IMR-90 (cell line): Measurements from ENCODE around the gene SH3BP2. TPM values are rescaled to one million over a fixed set of nuclear protein-coding genes. Genes with fewer than 3 reads are reported as not detected.
A peak's percentile ranks its signal among the peaks of the same experiment; 100 is the strongest.

Source experiments
- ATAC-seq: fragments of 200-7000 bp; cut with Tn5 transposase; 2 replicates; pipeline ENCODE4 v1.9.1; 2020; ENCODE audit warnings: low read depth, mild to moderate bottlenecking, moderate library complexity
- BruUV-seq: library from RNA; stranded (reverse); fragments of 400-500 nt; replicated peaks from 2 replicates; lab custom pipeline; 2021; lab: Mats Ljungman, UMichigan
- CTCF ChIA-PET: fragments of 300-600 bp; formaldehyde crosslinking; extraction: SDS; loops from one replicate; lab custom pipeline; 2021; ENCODE audit warnings: antibody characterized with exemption; lab: Yijun Ruan, JAX
- POLR2A ChIA-PET: fragments of 300-600 bp; sonication (Branson Sonifier 250); formaldehyde crosslinking; loops from one replicate; lab custom pipeline; 2022; ENCODE audit warnings: antibody characterized with exemption; ENCODE audit not compliant: unreplicated experiment; lab: Charles Lee
- DNase-seq: peaks from one replicate; pipeline ENCODE4 v3.0.0; 2013
- H2AFZ ChIP-seq: replicated peaks from 2 replicates; pipeline ENCODE3; 2013; ENCODE audit warnings: low read length, mild to moderate bottlenecking; ENCODE audit not compliant: poor library complexity
- H2AK5ac ChIP-seq: 2 replicates; pipeline ENCODE4 v1.6.1; 2013; ENCODE audit warnings: low read depth, low read length, inconsistent platforms
- H2AK9ac ChIP-seq: replicated peaks from 2 replicates; pipeline ENCODE3; 2013; ENCODE audit warnings: mild to moderate bottlenecking, low read depth, low read length, moderate library complexity; ENCODE audit not compliant: poor library complexity
- H2BK120ac ChIP-seq: 2 replicates; pipeline ENCODE4 v1.6.1; 2013; ENCODE audit warnings: low read depth, low read length, inconsistent platforms
- H2BK15ac ChIP-seq: 3 replicates; pipeline ENCODE4 v1.6.1; 2013; ENCODE audit warnings: low read depth, low read length, inconsistent platforms
- H2BK20ac ChIP-seq: 2 replicates; pipeline ENCODE4 v1.6.1; 2013; ENCODE audit warnings: low read depth, mild to moderate bottlenecking, inconsistent platforms, low read length, moderate library complexity
- H2BK5ac ChIP-seq: 2 replicates; pipeline ENCODE4 v1.6.1; 2013; ENCODE audit warnings: mild to moderate bottlenecking, low read depth, low read length, inconsistent platforms; ENCODE audit not compliant: poor library complexity, severe bottlenecking
- H3K14ac ChIP-seq: replicated peaks from 2 replicates; pipeline ENCODE4 v1.6.1; 2013; ENCODE audit warnings: low read depth, low read length, inconsistent platforms
- H3K18ac ChIP-seq: 2 replicates; pipeline ENCODE4 v1.6.1; 2013; ENCODE audit warnings: low read depth, low read length, control low read depth
- H3K23ac ChIP-seq: 2 replicates; pipeline ENCODE4 v1.6.1; 2013; ENCODE audit warnings: low read depth, low read length, inconsistent platforms
- H3K27ac ChIP-seq: 2 replicates; pipeline ENCODE4 v1.5.1; 2013; ENCODE audit warnings: mild to moderate bottlenecking, control low read depth, low read length; ENCODE audit not compliant: insufficient read depth
- H3K27me3 ChIP-seq: 2 replicates; pipeline ENCODE4 v1.6.1; 2013; ENCODE audit warnings: low read length; ENCODE audit not compliant: control insufficient read depth, insufficient read depth
- H3K36me3 ChIP-seq: 2 replicates; pipeline ENCODE4 v1.6.1; 2013; ENCODE audit warnings: low read length, mixed read lengths; ENCODE audit not compliant: control insufficient read depth, insufficient read depth
- H3K4ac ChIP-seq: 2 replicates; pipeline ENCODE4 v1.6.1; 2013; ENCODE audit warnings: low read depth, low read length, inconsistent platforms
- H3K4me1 ChIP-seq: 2 replicates; pipeline ENCODE4 v1.6.1; 2013; ENCODE audit warnings: low read length, mixed read lengths; ENCODE audit not compliant: control insufficient read depth, insufficient read depth
- H3K4me2 ChIP-seq: 2 replicates; pipeline ENCODE4 v1.6.1; 2013; ENCODE audit warnings: low read depth, mild to moderate bottlenecking, control low read depth, low read length, moderate library complexity
- H3K4me3 ChIP-seq: 2 replicates; pipeline ENCODE4 v1.5.1; 2013; ENCODE audit warnings: low read depth, mild to moderate bottlenecking, control low read depth, low read length, moderate library complexity; ENCODE audit not compliant: insufficient read depth
- H3K56ac ChIP-seq: 2 replicates; pipeline ENCODE4 v1.6.1; 2013; ENCODE audit warnings: low read length, inconsistent platforms; ENCODE audit not compliant: insufficient read depth; ENCODE audit errors: extremely low read depth
- H3K79me1 ChIP-seq, 2 experiments: 2 replicates each; pipeline ENCODE4 v1.6.1; 2013; ENCODE audit warnings: low read length in 2 of 2, inconsistent platforms in 1 of 2, low read depth in 1 of 2
- H3K9ac ChIP-seq: 2 replicates; pipeline ENCODE4 v1.6.1; 2013; ENCODE audit warnings: low read depth, low read length, control low read depth
- H3K9me1 ChIP-seq: 2 replicates; pipeline ENCODE4 v1.6.1; 2013; ENCODE audit warnings: low read length, inconsistent platforms; ENCODE audit not compliant: insufficient read depth
- H3K9me3 ChIP-seq: 2 replicates; pipeline ENCODE4 v1.6.1; 2013; ENCODE audit warnings: low read length; ENCODE audit not compliant: control insufficient read depth, insufficient read depth
- H4K20me1 ChIP-seq: 2 replicates; pipeline ENCODE4 v1.6.1; 2013; ENCODE audit warnings: low read length, inconsistent platforms; ENCODE audit not compliant: insufficient read depth
- H4K5ac ChIP-seq: 2 replicates; pipeline ENCODE4 v1.6.1; 2013; ENCODE audit warnings: mild to moderate bottlenecking, low read depth, low read length, control low read depth
- H4K8ac ChIP-seq, 2 experiments: 2 replicates each; pipeline ENCODE4 v1.6.1; 2013; ENCODE audit warnings: low read depth in 2 of 2, low read length in 2 of 2, control low read depth in 1 of 2, inconsistent platforms in 1 of 2
- H4K91ac ChIP-seq: 2 replicates; pipeline ENCODE4 v1.6.1; 2013; ENCODE audit warnings: low read depth, low read length, inconsistent platforms; ENCODE audit not compliant: insufficient read depth
- BHLHE40 ChIP-seq: fragments of 150-350 bp; IDR thresholded peaks from 2 replicates; pipeline ENCODE4 v1.6.1; 2016; ENCODE audit warnings: mild to moderate bottlenecking, low read depth, low read length
- CEBPB ChIP-seq: IDR thresholded peaks from 2 replicates; pipeline ENCODE4 v1.6.1; 2012; ENCODE audit warnings: low read depth, low read length, improper control_type of control experiment
- CHD1 ChIP-seq: IDR thresholded peaks from 2 replicates; pipeline ENCODE4 v1.6.1; 2012; ENCODE audit warnings: low read depth, low read length, improper control_type of control experiment
- CTCF ChIP-seq: conservative IDR thresholded peaks from 2 replicates; pipeline ENCODE4 v1.5.1; 2012; ENCODE audit warnings: mild to moderate bottlenecking, low read depth, low read length, improper control_type of control experiment
- FOS ChIP-seq: fragments of 150-350 bp; IDR thresholded peaks from 2 replicates; pipeline ENCODE4 v1.6.1; 2016; ENCODE audit warnings: low read depth, low read length
- MAZ ChIP-seq: IDR thresholded peaks from 2 replicates; pipeline ENCODE4 v1.6.1; 2012; ENCODE audit warnings: low read depth, mild to moderate bottlenecking, low read length, improper control_type of control experiment, moderate library complexity, borderline replicate concordance
- MXI1 ChIP-seq: IDR thresholded peaks from 2 replicates; pipeline ENCODE4 v1.6.1; 2012; ENCODE audit warnings: low read depth, mild to moderate bottlenecking, low read length, moderate library complexity, borderline replicate concordance
- NFE2L2 ChIP-seq: fragments of 150-350 bp; IDR thresholded peaks from 2 replicates; pipeline ENCODE4 v1.6.1; 2016; ENCODE audit warnings: low read depth, mild to moderate bottlenecking, low read length
- RAD21 ChIP-seq: IDR thresholded peaks from 2 replicates; pipeline ENCODE4 v1.6.1; 2012; ENCODE audit warnings: low read length, improper control_type of control experiment
- RFX5 ChIP-seq: IDR thresholded peaks from 2 replicates; pipeline ENCODE4 v1.8.0; 2012; ENCODE audit warnings: low read depth, mild to moderate bottlenecking, low read length, moderate library complexity
- SMC3 ChIP-seq: fragments of 150-350 bp; IDR thresholded peaks from 2 replicates; pipeline ENCODE4 v1.6.1; 2016; ENCODE audit warnings: low read depth, mild to moderate bottlenecking, antibody characterized with exemption, low read length, moderate library complexity
- USF2 ChIP-seq: fragments of 150-350 bp; IDR thresholded peaks from 2 replicates; pipeline ENCODE4 v1.6.1; 2017; ENCODE audit warnings: mild to moderate bottlenecking, antibody characterized with exemption, low read length, low read depth
- WGBS, 2 experiments: methylation state at CpG; one replicate each; pipeline versions ENCODE4 v1.1.5 to v1.1.7; 2013; ENCODE audit warnings: missing lambda C conversion rate in 2 of 2; ENCODE audit not compliant: insufficient read length in 1 of 2; ENCODE audit errors: extremely low coverage in 2 of 2; 5-methylcytosine and 5-hydroxymethylcytosine counted together
- dilution Hi-C: fragments of 300-500 bp; cut with HindIII; formaldehyde crosslinking; loops from one replicate; pipeline ENCODE4 v1.14.3; 2018; ENCODE audit warnings: low sequenced_read_pairs; ENCODE audit not compliant: unreplicated experiment
- in situ Hi-C: fragments of 300-500 bp; cut with MboI; formaldehyde crosslinking; loops from 3 replicates; pipeline ENCODE4 v1.14.3; 2019; ENCODE audit warnings: low sequenced_read_pairs, inconsistent platforms, mixed read lengths
- intact Hi-C: fragments of 100-400 bp; cut with micrococcal nuclease; formaldehyde crosslinking; loops from 2 replicates; pipeline ENCODE4 v1.10.0; 2022
- polyA plus RNA-seq, 3 experiments: library from polyadenylated mRNA; depleted of rRNA; stranded (reverse); fragments of >200 nt; gene quantifications; 2 replicates each; pipeline ENCODE4 v1.2.3, GENCODE V29; 2012; ENCODE audit warnings: low replicate concordance in 1 of 3
- total RNA-seq: library from RNA; depleted of rRNA; stranded (reverse); fragments of >200 nt; gene quantifications from 2 replicates; pipeline ENCODE4 v1.2.3, GENCODE V29; 2012
- TF ChIP-seq, protein P1 (sequence below): fragments of 150-350 bp; IDR thresholded peaks from 2 replicates; pipeline ENCODE4 v1.6.1; 2016; ENCODE audit warnings: low read depth, mild to moderate bottlenecking, low read length, moderate library complexity, borderline replicate concordance

SH3BP2 gene
- total and polyA plus RNA-seq, 2 of the 4 experiments (the other 2 are of a cell fraction), result 9.0 to 37.2 TPM

DNA sequence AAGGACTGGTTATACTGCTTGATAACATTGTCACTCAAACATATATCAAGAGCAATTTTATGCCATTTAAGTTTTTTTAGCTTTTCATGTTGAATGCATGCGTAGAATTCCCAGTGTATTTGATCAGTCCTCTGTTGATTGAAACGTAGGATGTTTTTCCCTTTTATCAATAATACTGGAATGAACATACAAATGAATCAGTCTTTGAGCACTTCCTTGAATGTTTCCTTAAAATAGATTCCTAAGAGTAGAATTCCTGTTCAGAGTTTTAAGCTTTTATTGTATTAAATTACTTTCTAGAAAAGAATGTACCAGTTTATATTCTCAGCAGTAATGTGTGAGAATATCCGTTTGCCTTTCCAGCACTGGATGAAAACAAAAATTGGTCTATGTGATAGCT, 88.5 kb downstream of the SH3BP2 start:
- Histone ChIP-seq H4K5ac (no peak overlapping the region), H4K8ac (peak overlapping the region in 1 of 2 experiments; percentile 90; a peak in 2 of 4 replicates), H3K4me2 (peak overlapping the region; percentile 44; the same call in 1 of the 2 replicates), H3K9me3 (no peaks in the 10 kb centered on the region), H3K18ac (no peak overlapping the region), H2BK5ac (peak overlapping the region; percentile 96), H2BK120ac (peak overlapping the region; percentile 81; the same call in 1 of the 2 replicates), H3K79me1 (peaks cover 53 to 66% of the 10 kb centered on the region in 2 experiments), H4K20me1 (peaks cover 19% of the 10 kb centered on the region; the same call in 1 of the 2 replicates), H3K14ac (0 out of 2 replicates have a peak overlapping the region, but pooled peaks have one; percentile 53), H2AK5ac (no peak overlapping the region), H3K9me1 (peaks cover 20% of the 10 kb centered on the region), H3K36me3 (peaks cover 24% of the 10 kb centered on the region), H2BK20ac (peak overlapping the region; percentile 45; the same call in 1 of the 2 replicates), H4K91ac (peak overlapping the region; percentile 85; the same call in 1 of the 2 replicates), H3K27ac (peak overlapping the region; percentile 68), H3K27me3 (no peaks in the 10 kb centered on the region), H3K4ac (peak overlapping the region; percentile 82; the same call in 1 of the 2 replicates), H3K23ac (peak overlapping the region; percentile 61; the same call in 1 of the 2 replicates), H2AFZ (no peak overlapping the region), H3K4me3 (no peak overlapping the region), H3K56ac (no peak overlapping the region), H2AK9ac (no peak overlapping the region), H3K9ac (peak overlapping the region; percentile 56; the same call in 1 of the 2 replicates), H3K4me1 (peaks cover 4% of the 10 kb centered on the region), H2BK15ac (peak overlapping the region; percentile 77; the same call in 1 of the 3 replicates)
- ChIA-PET POLR2A (no interaction called here), CTCF (interaction anchor here (1.1 kb wide), 1 partner anchor 9 kb away, joined by 3 read pairs; no protein-coding TSS in a partner anchor)
- in situ Hi-C loops (no loop called here), intact Hi-C loops (loop anchor here (5.0 kb wide), 1 partner anchor 39 kb away; the partner anchor contains the start of gene ADD1), dilution Hi-C loops (no loop called here)
- TF ChIP-seq BHLHE40 (no peak), CHD1 (no peak), FOS (no peak), RFX5 (no peak), SMC3 (no peak), NFE2L2 (no peak), CTCF (no peak), RAD21 (no peak), MAZ (no peak), MXI1 (no peak), CEBPB (no peak), USF2 (no peak)
- TF ChIP-seq, protein P1, sequence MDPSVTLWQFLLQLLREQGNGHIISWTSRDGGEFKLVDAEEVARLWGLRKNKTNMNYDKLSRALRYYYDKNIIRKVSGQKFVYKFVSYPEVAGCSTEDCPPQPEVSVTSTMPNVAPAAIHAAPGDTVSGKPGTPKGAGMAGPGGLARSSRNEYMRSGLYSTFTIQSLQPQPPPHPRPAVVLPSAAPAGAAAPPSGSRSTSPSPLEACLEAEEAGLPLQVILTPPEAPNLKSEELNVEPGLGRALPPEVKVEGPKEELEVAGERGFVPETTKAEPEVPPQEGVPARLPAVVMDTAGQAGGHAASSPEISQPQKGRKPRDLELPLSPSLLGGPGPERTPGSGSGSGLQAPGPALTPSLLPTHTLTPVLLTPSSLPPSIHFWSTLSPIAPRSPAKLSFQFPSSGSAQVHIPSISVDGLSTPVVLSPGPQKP, result no peak
- BruUV-seq, result no TSS peak
- DNase-seq (peak; percentile 48), ATAC-seq (peak; percentile 79)
- no CpG with 5 or more reads among the region's 3 CpGs for WGBS, 2 experiments
